Mucosa of rectum (tissue), 2 donors: ENCODE measurements around the gene WDR82.
"Not testable (repeated sequence)": the region's sequence is repeated elsewhere in the genome, so short reads cannot be mapped to it uniquely, and the experiment has no call there.

Experiments
- H3K27ac ChIP-seq, 2 donors: one replicate each; pipeline ENCODE4 v1.7.0; 2013; ENCODE audit warnings: inconsistent platforms in 2 of 2, low read depth in 2 of 2, low read length in 2 of 2
- H3K27me3 ChIP-seq, 2 donors: one replicate each; pipeline ENCODE4 v1.7.0; 2013; ENCODE audit warnings: low read length in 2 of 2; ENCODE audit not compliant: control insufficient read depth in 2 of 2, insufficient read depth in 2 of 2
- H3K36me3 ChIP-seq, 2 donors: one replicate each; pipeline ENCODE4 v1.7.0; 2013; ENCODE audit warnings: low read length in 2 of 2; ENCODE audit not compliant: control insufficient read depth in 2 of 2, insufficient read depth in 2 of 2
- H3K4me1 ChIP-seq, 2 donors: one replicate each; pipeline ENCODE4 v1.7.0; 2013; ENCODE audit warnings: low read length in 2 of 2, mild to moderate bottlenecking in 1 of 2; ENCODE audit not compliant: control insufficient read depth in 2 of 2, insufficient read depth in 2 of 2
- H3K4me3 ChIP-seq, 2 donors: one replicate each; pipeline ENCODE4 v1.7.0; 2013; ENCODE audit warnings: low read length in 2 of 2
- H3K9ac ChIP-seq, 2 donors: one replicate each; pipeline ENCODE4 v1.7.0; 2013; ENCODE audit warnings: low read length in 2 of 2, low read depth in 1 of 2, mild to moderate bottlenecking in 1 of 2
- H3K9me3 ChIP-seq, 2 donors: one replicate each; pipeline ENCODE4 v1.7.0; 2013; ENCODE audit warnings: low read length in 2 of 2; ENCODE audit not compliant: control insufficient read depth in 2 of 2
- donor health status: healthy.
- donor health status: Normal muscosa, but diverticular disease.

The WDR82 gene

GRCh38 chr3:52288674-52289073 lies 10.2 kb upstream of the WDR82 start:
- no peaks in the 10 kb centered on the region for H3K9me3 ChIP-seq
- no peaks in the 10 kb centered on the region for H3K27me3 ChIP-seq
- H3K9ac ChIP-seq: peak overlapping the region in 1 of 2 donors; percentile 97
- H3K4me3 ChIP-seq: peak overlapping the region; percentile 53 to 98
- peaks cover 12 to 22% of the 10 kb centered on the region in 2 donors for H3K36me3 ChIP-seq
- peaks cover 44 to 53% of the 10 kb centered on the region in 2 donors for H3K4me1 ChIP-seq
- H3K27ac ChIP-seq: peak overlapping the region; percentile 100

GRCh38 chr3:52286777-52287110 lies 8.3 kb upstream of the WDR82 start:
- peak overlapping the region; percentile 96 to 98 for H3K4me3 ChIP-seq
- H3K9me3 ChIP-seq: no peaks in the 10 kb centered on the region
- H3K27ac ChIP-seq: peak overlapping the region; percentile 100
- H3K27me3 ChIP-seq: no peaks in the 10 kb centered on the region
- peaks cover 0 to 5% of the 10 kb centered on the region in 2 donors for H3K36me3 ChIP-seq
- H3K4me1 ChIP-seq: peaks cover 43 to 53% of the 10 kb centered on the region in 2 donors
- H3K9ac ChIP-seq: peak overlapping the region; percentile 97 to 100

- peaks cover 29 to 31% of the 10 kb centered on the region in 2 donors for H3K4me1 ChIP-seq
- H3K4me3 ChIP-seq, H3K9me3 ChIP-seq, H3K27me3 ChIP-seq, H3K36me3 ChIP-seq: not testable (repeated sequence)
- H3K9ac ChIP-seq: peak overlapping the region in 1 of 2 donors; percentile 32
- peak overlapping the region in 1 of 2 donors; percentile 38 for H3K27ac ChIP-seq
Measured at GRCh38 chr3:52284051-52284450, 5.6 kb upstream of the WDR82 start.

- H3K36me3 ChIP-seq: no peaks in the 10 kb centered on the region
Measured at GRCh38 chr3:52283306-52283705, 4.9 kb upstream of the WDR82 start.

GRCh38 chr3:52281981-52282801 lies 3.7 kb upstream of the WDR82 start:
- H3K36me3 ChIP-seq: no peaks in the 10 kb centered on the region
- no peaks in the 10 kb centered on the region for H3K27me3 ChIP-seq
- no peaks in the 10 kb centered on the region for H3K9me3 ChIP-seq
- no peak overlapping the region for H3K9ac ChIP-seq
- H3K4me1 ChIP-seq: peaks cover 22 to 23% of the 10 kb centered on the region in 2 donors
- peak overlapping the region; percentile 19 to 67 for H3K27ac ChIP-seq
- no peak overlapping the region for H3K4me3 ChIP-seq

More at GRCh38 chr3:52283306-52283705, 4.9 kb upstream of the WDR82 start:
- peaks cover 23 to 25% of the 10 kb centered on the region in 2 donors for H3K4me1 ChIP-seq
- H3K27ac ChIP-seq: no peak overlapping the region
- no peak overlapping the region for H3K4me3 ChIP-seq
- H3K27me3 ChIP-seq: no peaks in the 10 kb centered on the region
- H3K9ac ChIP-seq: peak overlapping the region in 1 of 2 donors; percentile 9
- no peaks in the 10 kb centered on the region for H3K9me3 ChIP-seq

- Histone ChIP-seq H3K27ac (peak overlapping the region; percentile 19 to 99), H3K9ac (peak overlapping the region in 1 of 2 donors; percentile 35), H3K36me3 (no peaks in the 10 kb centered on the region), H3K9me3 (no peaks in the 10 kb centered on the region), H3K4me3 (no peak overlapping the region), H3K4me1 (peaks cover 21 to 28% of the 10 kb centered on the region in 2 donors), H3K27me3 (no peaks in the 10 kb centered on the region)
Measured at GRCh38 chr3:52280050-52280461, 1.6 kb upstream of the WDR82 start.

- no peaks in the 10 kb centered on the region for H3K27me3 ChIP-seq
- peaks cover 0 to 1% of the 10 kb centered on the region in 2 donors for H3K36me3 ChIP-seq
- peaks cover 17 to 27% of the 10 kb centered on the region in 2 donors for H3K4me1 ChIP-seq
- H3K9ac ChIP-seq: peak overlapping the region; percentile 35 to 99
- peak overlapping the region in 1 of 2 donors; percentile 97 for H3K4me3 ChIP-seq
- H3K27ac ChIP-seq: peak overlapping the region; percentile 19 to 99
- no peaks in the 10 kb centered on the region for H3K9me3 ChIP-seq
Measured at GRCh38 chr3:52279596-52279995, 1.1 kb upstream of the WDR82 start.

GRCh38 chr3:52277972-52278509 lies 408 bp downstream of the WDR82 start:
- H3K4me1 ChIP-seq: peaks cover 14 to 24% of the 10 kb centered on the region in 2 donors
- peak overlapping the region; percentile 96 to 97 for H3K4me3 ChIP-seq
- no peaks in the 10 kb centered on the region for H3K27me3 ChIP-seq
- H3K36me3 ChIP-seq: peaks cover 0 to 10% of the 10 kb centered on the region in 2 donors
- no peaks in the 10 kb centered on the region for H3K9me3 ChIP-seq
- peak overlapping the region; percentile 99 for H3K27ac ChIP-seq
- peak overlapping the region; percentile 98 to 99 for H3K9ac ChIP-seq

- Histone ChIP-seq H3K36me3 (peaks cover 3 to 14% of the 10 kb centered on the region in 2 donors), H3K9me3 (no peaks in the 10 kb centered on the region), H3K27me3 (no peaks in the 10 kb centered on the region), H3K4me1 (peaks cover 14 to 27% of the 10 kb centered on the region in 2 donors), H3K27ac (peak overlapping the region; percentile 99), H3K9ac (peak overlapping the region; percentile 98 to 99), H3K4me3 (peak overlapping the region; percentile 96 to 97)
Measured at GRCh38 chr3:52277071-52277964, 1.1 kb downstream of the WDR82 start.
